H9 (cell line): ENCODE results near the gene COL23A1. TPM values are rescaled to one million over a fixed set of nuclear protein-coding genes. Genes with fewer than 3 reads are reported as not detected.

Experiments
- DNase-seq: peaks from one replicate; pipeline ENCODE4 v3.0.0-alpha.2; 2017
- H2AFZ ChIP-seq: one replicate; pipeline ENCODE4 v1.6.1; 2013; ENCODE audit warnings: mild to moderate bottlenecking, low read length, control low read depth, moderate library complexity
- H2AK5ac ChIP-seq: 2 replicates; pipeline ENCODE4 v1.6.1; 2013; ENCODE audit warnings: low read length, control low read depth, mixed read lengths; ENCODE audit not compliant: insufficient read length
- H2BK120ac ChIP-seq: one replicate; pipeline ENCODE4 v1.6.1; 2013; ENCODE audit warnings: low read depth, mild to moderate bottlenecking, low read length, control low read depth, inconsistent platforms; ENCODE audit not compliant: poor library complexity, severe bottlenecking
- H2BK12ac ChIP-seq: 2 replicates; pipeline ENCODE4 v1.6.1; 2013; ENCODE audit warnings: low read length, control low read depth, mixed read lengths, low read depth; ENCODE audit not compliant: insufficient read length
- H2BK15ac ChIP-seq: 2 replicates; pipeline ENCODE4 v1.6.1; 2013; ENCODE audit warnings: low read depth, low read length, control low read depth
- H2BK20ac ChIP-seq: one replicate; pipeline ENCODE4 v1.6.1; 2013; ENCODE audit warnings: low read depth, mild to moderate bottlenecking, low read length, control low read depth, inconsistent platforms; ENCODE audit not compliant: poor library complexity, severe bottlenecking
- H2BK5ac ChIP-seq: 2 replicates; pipeline ENCODE4 v1.6.1; 2013; ENCODE audit warnings: low read length, control low read depth, mixed read lengths; ENCODE audit not compliant: insufficient read length
- H3K14ac ChIP-seq: 2 replicates; pipeline ENCODE4 v1.6.1; 2013; ENCODE audit warnings: low read length, control low read depth; ENCODE audit not compliant: insufficient read depth
- H3K18ac ChIP-seq: 2 replicates; pipeline ENCODE4 v1.6.1; 2013; ENCODE audit warnings: low read depth, mild to moderate bottlenecking, mixed read lengths, low read length, control low read depth; ENCODE audit not compliant: insufficient read length
- H3K23ac ChIP-seq: 2 replicates; pipeline ENCODE4 v1.6.1; 2013; ENCODE audit warnings: low read length, control low read depth, mixed read lengths, low read depth; ENCODE audit not compliant: insufficient read length
- H3K23me2 ChIP-seq: 2 replicates; pipeline ENCODE4 v1.6.1; 2013; ENCODE audit warnings: low read depth, mild to moderate bottlenecking, mixed read lengths, low read length, control low read depth; ENCODE audit not compliant: insufficient read length, poor library complexity, severe bottlenecking
- H3K27ac ChIP-seq: 2 replicates; pipeline ENCODE4 v1.5.1; 2013; ENCODE audit warnings: low read length, control low read depth, mixed read lengths, low read depth; ENCODE audit not compliant: insufficient read length
- H3K27me3 ChIP-seq: 2 replicates; pipeline ENCODE4 v1.6.1; 2013; ENCODE audit warnings: low read length, control low read depth, inconsistent platforms; ENCODE audit not compliant: insufficient read depth
- H3K4ac ChIP-seq: 2 replicates; pipeline ENCODE4 v1.6.1; 2013; ENCODE audit warnings: low read depth, mild to moderate bottlenecking, control low read depth, inconsistent platforms, low read length, moderate library complexity
- H3K4me1 ChIP-seq: 2 replicates; pipeline ENCODE4 v1.6.1; 2013; ENCODE audit warnings: low read length, control low read depth, inconsistent platforms; ENCODE audit not compliant: insufficient read depth
- H3K4me2 ChIP-seq: 2 replicates; pipeline ENCODE4 v1.6.1; 2013; ENCODE audit warnings: low read length, control low read depth, mixed read lengths; ENCODE audit not compliant: insufficient read length, insufficient read depth
- H3K56ac ChIP-seq: 2 replicates; pipeline ENCODE4 v1.6.1; 2013; ENCODE audit warnings: low read depth, mild to moderate bottlenecking, mixed read lengths, low read length, control low read depth; ENCODE audit not compliant: insufficient read length
- H3K79me1 ChIP-seq: 2 replicates; pipeline ENCODE4 v1.6.1; 2013; ENCODE audit warnings: low read depth, mild to moderate bottlenecking, moderate library complexity, low read length, control low read depth, inconsistent platforms; ENCODE audit not compliant: insufficient read depth, poor library complexity, severe bottlenecking
- H3K79me2 ChIP-seq: 2 replicates; pipeline ENCODE4 v1.6.1; 2013; ENCODE audit warnings: low read length, control low read depth, inconsistent platforms; ENCODE audit not compliant: insufficient read depth
- H3K9ac ChIP-seq: 2 replicates; pipeline ENCODE4 v1.6.1; 2013; ENCODE audit warnings: low read length, control low read depth, mixed read lengths; ENCODE audit not compliant: insufficient read length; ENCODE audit errors: extremely low read depth
- H3K9me3 ChIP-seq: one replicate; pipeline ENCODE4 v1.6.1; 2013; ENCODE audit warnings: low read depth, low read length, inconsistent platforms; ENCODE audit not compliant: control insufficient read depth
- H3T11ph ChIP-seq: one replicate; pipeline ENCODE4 v1.6.1; 2013; ENCODE audit warnings: mild to moderate bottlenecking, low read length, control low read depth, inconsistent platforms
- H4K20me1 ChIP-seq: one replicate; pipeline ENCODE4 v1.6.1; 2013; ENCODE audit not compliant: control insufficient read depth, insufficient read length, insufficient read depth
- H4K5ac ChIP-seq: 2 replicates; pipeline ENCODE4 v1.6.1; 2013; ENCODE audit warnings: low read depth, mild to moderate bottlenecking, mixed read lengths, low read length, control low read depth; ENCODE audit not compliant: insufficient read length
- H4K8ac ChIP-seq: replicated peaks from 2 replicates; pipeline ENCODE4 v1.6.1; 2013; ENCODE audit warnings: low read length, control low read depth, mixed read lengths, low read depth; ENCODE audit not compliant: insufficient read length
- H4K91ac ChIP-seq: 2 replicates; pipeline ENCODE4 v1.6.1; 2013; ENCODE audit warnings: low read depth, mild to moderate bottlenecking, moderate library complexity, mixed read lengths, low read length, control low read depth; ENCODE audit not compliant: insufficient read length
- H3K27ac Mint-ChIP-seq, 3 experiments: 2 replicates in 2 of 3; 3 replicates in 1 of 3; pipeline ENCODE4 v1.8.0; 2020 to 2021; ENCODE audit warnings: mixed read lengths in 3 of 3, mild to moderate bottlenecking in 1 of 3, moderate library complexity in 1 of 3
- H3K27me3 Mint-ChIP-seq: 2 replicates; pipeline ENCODE4 v1.8.0; 2021; ENCODE audit warnings: low read depth, mild to moderate bottlenecking, moderate library complexity, mixed read lengths
- H3K36me3 Mint-ChIP-seq, 3 experiments: 2 replicates in 2 of 3; 3 replicates in 1 of 3; pipeline ENCODE4 v1.8.0; 2020 to 2021; ENCODE audit warnings: low read depth in 3 of 3, mixed read lengths in 3 of 3; ENCODE audit not compliant: insufficient read depth in 1 of 3
- H3K4me1 Mint-ChIP-seq, 2 experiments: 2 replicates each; pipeline ENCODE4 v1.8.0; 2020; ENCODE audit warnings: mixed read lengths in 2 of 2
- H3K4me3 Mint-ChIP-seq, 2 experiments: 2 replicates in 1 of 2; 3 replicates in 1 of 2; pipeline ENCODE4 v1.8.0; 2020 to 2021; ENCODE audit warnings: mild to moderate bottlenecking in 2 of 2, mixed read lengths in 2 of 2, moderate library complexity in 1 of 2
- H3K9me3 Mint-ChIP-seq, 2 experiments: 2 replicates in 1 of 2; 3 replicates in 1 of 2; pipeline ENCODE4 v1.8.0; 2020; ENCODE audit warnings: mild to moderate bottlenecking in 2 of 2, mixed read lengths in 2 of 2, moderate library complexity in 1 of 2
- WGBS: extraction: QIAGEN DNeasy Blood & Tissue Kit; methylation state at CpG from one replicate; pipeline ENCODE4 v1.1.7; 2013; ENCODE audit warnings: missing lambda C conversion rate, low lambda C conversion rate, mixed read lengths; ENCODE audit not compliant: insufficient read length; ENCODE audit errors: extremely low coverage; 5-methylcytosine and 5-hydroxymethylcytosine counted together
- total RNA-seq: library from RNA; stranded (reverse); gene quantifications from 2 replicates; pipeline ENCODE4 v1.2.1, GENCODE V29; 2021
- TF ChIP-seq, protein P1 (sequence below): fragments of 200-600 bp; sonication (generic); conservative IDR thresholded peaks from 3 replicates; pipeline ENCODE4 v1.8.0; 2021; ENCODE audit warnings: antibody characterized with exemption, mild to moderate bottlenecking

Gene COL23A1
- total RNA-seq, 1 experiment from 2014 or later = 2.6 TPM

DNA sequence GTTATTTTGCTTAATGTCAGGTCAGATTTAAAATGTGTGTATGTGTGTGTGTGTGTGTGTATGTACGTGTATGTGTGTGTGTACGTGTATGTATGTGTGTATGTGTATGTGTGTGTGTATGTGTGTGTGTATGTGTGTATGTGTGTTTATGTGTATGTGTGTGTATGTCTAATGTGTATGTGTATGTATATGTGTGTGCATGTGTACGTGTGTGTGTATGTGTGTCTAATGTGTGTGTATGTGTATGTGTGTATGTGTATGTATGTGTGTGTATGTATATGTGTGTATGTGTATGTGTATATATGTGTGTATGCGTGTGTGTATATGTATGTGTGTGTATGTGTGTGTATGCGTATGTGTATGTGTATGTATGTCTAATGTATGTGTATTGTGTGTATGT lies 232.5 kb downstream of the COL23A1 start:
- DNase-seq = no peak
- Histone ChIP-seq H3K18ac (no peak overlapping the region), H3K23me2 (no peaks in the 10 kb centered on the region), H4K20me1 (no peaks in the 10 kb centered on the region), H3K14ac (no peak overlapping the region), H3K4me2 (peak overlapping the region; percentile 19), H3K56ac (no peak overlapping the region), H3K27ac (no peak overlapping the region), H3K9ac (no peak overlapping the region), H3T11ph (no peak overlapping the region), H4K5ac (no peak overlapping the region), H4K8ac (no peak overlapping the region), H2AK5ac (no peak overlapping the region), H3K23ac (no peak overlapping the region), H3K4ac (no peak overlapping the region), H2BK12ac (no peak overlapping the region), H3K9me3 (no peaks in the 10 kb centered on the region), H2BK5ac (no peak overlapping the region), H3K79me2 (no peaks in the 10 kb centered on the region), H2BK120ac (no peak overlapping the region), H3K4me1 (no peaks in the 10 kb centered on the region), H2BK20ac (no peak overlapping the region), H4K91ac (no peak overlapping the region), H3K79me1 (no peaks in the 10 kb centered on the region), H3K27me3 (no peaks in the 10 kb centered on the region), H2BK15ac (no peak overlapping the region), H2AFZ (no peak overlapping the region)
- TF ChIP-seq, protein P1, sequence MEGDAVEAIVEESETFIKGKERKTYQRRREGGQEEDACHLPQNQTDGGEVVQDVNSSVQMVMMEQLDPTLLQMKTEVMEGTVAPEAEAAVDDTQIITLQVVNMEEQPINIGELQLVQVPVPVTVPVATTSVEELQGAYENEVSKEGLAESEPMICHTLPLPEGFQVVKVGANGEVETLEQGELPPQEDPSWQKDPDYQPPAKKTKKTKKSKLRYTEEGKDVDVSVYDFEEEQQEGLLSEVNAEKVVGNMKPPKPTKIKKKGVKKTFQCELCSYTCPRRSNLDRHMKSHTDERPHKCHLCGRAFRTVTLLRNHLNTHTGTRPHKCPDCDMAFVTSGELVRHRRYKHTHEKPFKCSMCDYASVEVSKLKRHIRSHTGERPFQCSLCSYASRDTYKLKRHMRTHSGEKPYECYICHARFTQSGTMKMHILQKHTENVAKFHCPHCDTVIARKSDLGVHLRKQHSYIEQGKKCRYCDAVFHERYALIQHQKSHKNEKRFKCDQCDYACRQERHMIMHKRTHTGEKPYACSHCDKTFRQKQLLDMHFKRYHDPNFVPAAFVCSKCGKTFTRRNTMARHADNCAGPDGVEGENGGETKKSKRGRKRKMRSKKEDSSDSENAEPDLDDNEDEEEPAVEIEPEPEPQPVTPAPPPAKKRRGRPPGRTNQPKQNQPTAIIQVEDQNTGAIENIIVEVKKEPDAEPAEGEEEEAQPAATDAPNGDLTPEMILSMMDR = no peak
- H3K4me1 Mint-ChIP-seq = peaks cover 48 to 65% of the 10 kb centered on the region in 2 experiments
- peaks cover 4% of the 10 kb centered on the region for H3K27me3 Mint-ChIP-seq
- peaks cover 0 to 3% (median 0%) of the 10 kb centered on the region in 3 experiments; a peak in 1 of 7 replicates for H3K36me3 Mint-ChIP-seq
- no CpG with 5 or more reads among the region's 5 CpGs for WGBS
- H3K9me3 Mint-ChIP-seq = peaks cover 0 to 7% of the 10 kb centered on the region in 2 experiments; a peak in 2 of 5 replicates
- H3K27ac Mint-ChIP-seq = peak overlapping the region in 2 of 3 experiments; percentile 20 to 72; a peak in 3 of 7 replicates
- H3K4me3 Mint-ChIP-seq = peak overlapping the region in 1 of 2 experiments; percentile 75; a peak in 2 of 5 replicates
